ENCODE data around the gene CACFD1.

DNA sequence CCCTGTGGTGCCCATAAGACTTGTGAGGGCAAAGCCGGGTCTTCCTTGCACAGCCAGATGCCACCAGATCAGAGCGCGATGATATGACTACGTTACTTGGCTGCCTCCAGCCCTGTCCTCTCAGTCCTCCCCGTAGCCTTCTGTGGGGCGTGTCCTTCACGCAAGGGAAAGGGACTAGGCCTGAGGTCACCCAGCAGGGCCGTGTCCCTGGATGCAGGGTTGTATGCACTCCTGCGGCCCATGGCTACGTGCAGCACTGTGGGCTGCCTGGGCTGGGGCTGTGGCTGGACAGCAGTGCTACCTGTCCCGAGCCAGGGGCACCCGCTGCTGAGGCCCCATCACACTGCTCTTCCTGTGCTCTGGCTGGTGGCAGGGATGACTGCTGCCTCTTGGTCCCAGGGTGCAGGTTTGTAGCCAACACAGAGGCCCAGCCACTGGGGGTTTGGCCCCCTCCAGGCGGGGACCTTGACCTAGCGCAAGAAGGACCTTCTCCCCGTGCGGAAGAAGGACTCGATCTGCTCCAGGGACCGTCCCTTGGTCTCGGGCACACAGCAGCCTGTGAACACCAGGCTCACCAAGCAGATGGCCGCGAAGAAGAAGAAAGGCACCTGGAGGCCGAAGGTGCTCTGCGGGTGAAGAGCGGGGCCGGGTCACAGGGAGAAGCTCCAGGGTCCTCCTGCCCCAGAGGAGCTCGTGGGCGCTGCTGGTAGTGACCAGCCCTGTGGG is 11.9 kb downstream of the CACFD1 start:
- TF ChIP-seq, protein P1, sequence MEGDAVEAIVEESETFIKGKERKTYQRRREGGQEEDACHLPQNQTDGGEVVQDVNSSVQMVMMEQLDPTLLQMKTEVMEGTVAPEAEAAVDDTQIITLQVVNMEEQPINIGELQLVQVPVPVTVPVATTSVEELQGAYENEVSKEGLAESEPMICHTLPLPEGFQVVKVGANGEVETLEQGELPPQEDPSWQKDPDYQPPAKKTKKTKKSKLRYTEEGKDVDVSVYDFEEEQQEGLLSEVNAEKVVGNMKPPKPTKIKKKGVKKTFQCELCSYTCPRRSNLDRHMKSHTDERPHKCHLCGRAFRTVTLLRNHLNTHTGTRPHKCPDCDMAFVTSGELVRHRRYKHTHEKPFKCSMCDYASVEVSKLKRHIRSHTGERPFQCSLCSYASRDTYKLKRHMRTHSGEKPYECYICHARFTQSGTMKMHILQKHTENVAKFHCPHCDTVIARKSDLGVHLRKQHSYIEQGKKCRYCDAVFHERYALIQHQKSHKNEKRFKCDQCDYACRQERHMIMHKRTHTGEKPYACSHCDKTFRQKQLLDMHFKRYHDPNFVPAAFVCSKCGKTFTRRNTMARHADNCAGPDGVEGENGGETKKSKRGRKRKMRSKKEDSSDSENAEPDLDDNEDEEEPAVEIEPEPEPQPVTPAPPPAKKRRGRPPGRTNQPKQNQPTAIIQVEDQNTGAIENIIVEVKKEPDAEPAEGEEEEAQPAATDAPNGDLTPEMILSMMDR (IDR thresholded peaks at IDR 0.05; ENCODE audit: insufficient read depth, low read depth, low read length) = no peak
- no peak for TF ChIP-seq EZH2 (IDR thresholded peaks at IDR 0.05; ENCODE audit: insufficient read depth, low read length)
